K562 (cell line): Measurements from ENCODE around the gene BMP6. TPM values are rescaled to one million over a fixed set of nuclear protein-coding genes. Genes with fewer than 3 reads are reported as not detected.

Source experiments
- ARID2 ChIP-seq: fragments of 450-650 bp; IDR thresholded peaks from 2 replicates; pipeline ENCODE4 v1.6.1; 2017; ENCODE audit warnings: antibody characterized with exemption, mild to moderate bottlenecking
- ARID4B ChIP-seq: sonication (generic); formaldehyde crosslinking; IDR thresholded peaks from 2 replicates; pipeline ENCODE4 v1.8.0; 2022; ENCODE audit warnings: mild to moderate bottlenecking, missing genetic modification reagents
- C11orf30 ChIP-seq: fragments of 450-650 bp; IDR thresholded peaks from 2 replicates; pipeline ENCODE4 v1.6.1; 2016; ENCODE audit warnings: low read depth, mild to moderate bottlenecking
- CCNT2 ChIP-seq: IDR thresholded peaks from 2 replicates; pipeline ENCODE4 v1.6.1; 2011; ENCODE audit warnings: borderline replicate concordance, low read depth, mild to moderate bottlenecking, moderate library complexity, mixed read lengths, low read length; ENCODE audit not compliant: insufficient read length; ENCODE audit errors: extremely low read depth
- CTCF ChIP-seq, 3 experiments: IDR thresholded peaks in 2 of 3; conservative IDR thresholded peaks in 1 of 3; 2 replicates each; pipeline ENCODE4 v1.5.1; 2011 to 2012; ENCODE audit warnings: low read length in 3 of 3, mild to moderate bottlenecking in 3 of 3, control low read depth in 2 of 3, improper control_type of control experiment in 1 of 3, inconsistent platforms in 1 of 3, low read depth in 1 of 3, mixed read lengths in 1 of 3, moderate library complexity in 1 of 3; ENCODE audit not compliant: insufficient read depth in 2 of 3
- DEAF1 ChIP-seq: fragments of 450-650 bp; formaldehyde crosslinking; IDR thresholded peaks from 2 replicates; pipeline ENCODE4 v1.4.0; 2020; ENCODE audit warnings: mild to moderate bottlenecking, moderate library complexity
- HES1 ChIP-seq: fragments of 450-650 bp; IDR thresholded peaks from 2 replicates; pipeline ENCODE4 v1.6.1; 2016; ENCODE audit warnings: low read depth, mild to moderate bottlenecking, moderate library complexity
- HLTF ChIP-seq: fragments of 450-650 bp; IDR thresholded peaks from 2 replicates; pipeline ENCODE4 v1.6.1; 2016
- KDM1A ChIP-seq, 2 experiments: fragments of 450-650 bp; IDR thresholded peaks; 2 replicates each; pipeline ENCODE4 v1.6.1; 2016; ENCODE audit warnings: mild to moderate bottlenecking in 2 of 2
- MEF2A ChIP-seq: IDR thresholded peaks from 2 replicates; pipeline ENCODE4 v1.6.1; 2011; ENCODE audit warnings: low read depth, mild to moderate bottlenecking, low read length, moderate library complexity; ENCODE audit not compliant: control insufficient read depth
- POLR3A ChIP-seq: IDR thresholded peaks from 2 replicates; pipeline ENCODE4 v1.6.1; 2011; ENCODE audit warnings: borderline replicate concordance, mild to moderate bottlenecking, moderate library complexity; ENCODE audit not compliant: insufficient read length, insufficient read depth; ENCODE audit errors: extremely low read depth
- RAD21 ChIP-seq, 2 experiments: fragments of 250-450 bp in 1 of 2; fragments of 450-650 bp in 1 of 2; sonication (Bioruptor Pico) in 1 of 2; formaldehyde crosslinking in 1 of 2; IDR thresholded peaks in 1 of 2; conservative IDR thresholded peaks in 1 of 2; 2 replicates each; pipeline versions ENCODE4 v1.4.0 to v1.8.0; 2020 to 2022; ENCODE audit warnings: mild to moderate bottlenecking in 2 of 2, moderate library complexity in 1 of 2
- SIN3A ChIP-seq, 2 experiments: fragments of 150-350 bp in 1 of 2; IDR thresholded peaks; 2 replicates each; pipeline ENCODE4 v1.6.1; 2011 to 2016; ENCODE audit warnings: borderline replicate concordance in 2 of 2, low read depth in 2 of 2, low read length in 2 of 2, mild to moderate bottlenecking in 2 of 2, moderate library complexity in 2 of 2; ENCODE audit not compliant: control insufficient read depth in 1 of 2
- SMC3 ChIP-seq: conservative IDR thresholded peaks from 2 replicates; pipeline ENCODE4 v1.6.1; 2011; ENCODE audit warnings: low read depth, low read length, improper control_type of control experiment; ENCODE audit not compliant: insufficient read depth
- SNAPC5 ChIP-seq: fragments of 250-450 bp; sonication (Bioruptor Pico); IDR thresholded peaks from 2 replicates; pipeline ENCODE4 v1.8.0; 2021; ENCODE audit warnings: moderate library complexity, mild to moderate bottlenecking, inconsistent platforms
- USF1 ChIP-seq: sonication (generic); formaldehyde crosslinking; IDR thresholded peaks from 2 replicates; pipeline ENCODE4 v1.9.0; 2022; ENCODE audit warnings: mild to moderate bottlenecking, missing genetic modification reagents
- ZNF316 ChIP-seq: fragments of 450-650 bp; IDR thresholded peaks from 2 replicates; pipeline ENCODE4 v1.6.1; 2016
- polyA plus RNA-seq, 8 experiments: library from polyadenylated mRNA; depleted of rRNA in 4 of 8; stranded (reverse) in 5 of 8; unstranded in 3 of 8; fragments of >200 nt; fragmentation: Nextera tagmentation in 2 of 8; fragmentation: Illumina TruSeq in 1 of 8; extraction: Ambion mirVana in 2 of 8; extraction: Trizol in 1 of 8; gene quantifications; 2 replicates each; pipeline versions ENCODE4 v1.2.1 to v1.2.3, GENCODE V29; 2011 to 2014; ENCODE audit warnings: inconsistent platforms in 1 of 8, missing spikeins in 1 of 8
- total RNA-seq, 7 experiments: library from RNA; depleted of rRNA in 6 of 7; stranded (reverse); fragments of >200 nt in 6 of 7; fragmentation: Illumina TruSeq in 2 of 7; extraction: Trizol in 2 of 7; gene quantifications; 2 replicates each; pipeline versions ENCODE4 v1.2.1 to v1.2.3, GENCODE V29; 2011 to 2021; ENCODE audit warnings: low replicate concordance in 1 of 7

Gene BMP6
- total and polyA plus RNA-seq, 9 of the 15 experiments (the other 6 are each of a cell fraction or from before 2014, with no cell fraction given): 0.01 to 0.13 (median 0.06) TPM; not detected in 3

DNA sequence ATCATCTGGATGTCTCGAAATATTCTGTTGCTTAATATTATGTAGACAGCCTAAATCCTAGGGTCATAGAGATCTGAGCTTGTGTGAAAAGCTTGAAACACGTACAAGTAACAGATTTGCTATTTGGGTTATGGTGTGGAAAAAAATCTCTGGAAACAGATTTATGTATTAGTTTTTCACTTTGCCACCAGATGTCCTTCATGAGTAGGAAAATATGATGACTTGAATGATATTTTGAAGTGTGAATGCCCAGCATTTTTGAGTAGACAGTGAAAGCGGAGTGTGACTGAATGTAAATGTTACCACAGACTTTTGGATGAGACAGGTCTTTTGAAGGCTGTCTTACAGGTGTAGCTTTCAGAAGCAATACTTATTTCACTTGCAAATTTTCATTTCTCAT lies 4.2 kb upstream of the BMP6 start (continued):
- TF ChIP-seq CTCF (IDR thresholded peaks at IDR 0.05 in 2 of 3, conservative IDR thresholded peaks at IDR 0.05 in 1 of 3; ENCODE audit: insufficient read depth in 2 of 3, low read depth in 1 of 3, low read length in 3 of 3) (peak; percentile 29 to 59 (median 40); a peak in 3 of 6 replicates), CCNT2 (no peak), SNAPC5 (no peak), POLR3A (no peak), USF1 (CRISPR knock-in tag) (no peak), ARID4B (CRISPR knock-in tag) (no peak), SMC3 (0 out of 2 replicates have a peak, but pooled peaks have one; percentile 17), ARID2 (0 out of 2 replicates have a peak, but pooled peaks have one; percentile 16), RAD21 (CRISPR knock-in tag; conservative IDR thresholded peaks at IDR 0.05 in 1 of 2, IDR thresholded peaks at IDR 0.05 in 1 of 2) (peak; percentile 53 to 72), ZNF316 (peak; percentile 62), MEF2A (no peak), SIN3A (IDR thresholded peaks at IDR 0.05; ENCODE audit: borderline replicate concordance in 2 of 2, control insufficient read depth in 1 of 2, low read depth in 2 of 2, low read length in 2 of 2) (no peak), KDM1A (IDR thresholded peaks at IDR 0.05) (peak; percentile 48 to 50; a peak in 3 of 4 replicates), C11orf30 (peak; percentile 36; the same call in 1 of the 2 replicates), HES1 (no peak), DEAF1 (CRISPR knock-in tag) (peak; percentile 41; the same call in 1 of the 2 replicates), HLTF (no peak)
